Tibial nerve (tissue), 4 donors: ENCODE data around the gene RNF121.

ENCODE experiments used
- EP300 ChIP-seq, 2 donors: sonication (generic); formaldehyde crosslinking; IDR thresholded peaks; one replicate each; pipeline ENCODE4 v1.6.1; 2017; ENCODE audit warnings: antibody characterized with exemption in 2 of 2, mild to moderate bottlenecking in 1 of 2
- POLR2A ChIP-seq, 2 donors: fragments of 450-650 bp; IDR thresholded peaks; one replicate each; pipeline ENCODE4 v1.6.1; 2017; ENCODE audit warnings: antibody characterized with exemption in 2 of 2, mild to moderate bottlenecking in 2 of 2, moderate library complexity in 2 of 2
- TF ChIP-seq, protein P1 (sequence below), 5 experiments: fragments of 200-600 bp in 3 of 5; fragments of 450-650 bp in 2 of 5; sonication (generic) in 3 of 5; IDR thresholded peaks; one replicate each; pipeline ENCODE4 v1.5.1; 2016 to 2019; ENCODE audit warnings: antibody characterized with exemption in 5 of 5, mild to moderate bottlenecking in 3 of 5, moderate library complexity in 2 of 5

DNA sequence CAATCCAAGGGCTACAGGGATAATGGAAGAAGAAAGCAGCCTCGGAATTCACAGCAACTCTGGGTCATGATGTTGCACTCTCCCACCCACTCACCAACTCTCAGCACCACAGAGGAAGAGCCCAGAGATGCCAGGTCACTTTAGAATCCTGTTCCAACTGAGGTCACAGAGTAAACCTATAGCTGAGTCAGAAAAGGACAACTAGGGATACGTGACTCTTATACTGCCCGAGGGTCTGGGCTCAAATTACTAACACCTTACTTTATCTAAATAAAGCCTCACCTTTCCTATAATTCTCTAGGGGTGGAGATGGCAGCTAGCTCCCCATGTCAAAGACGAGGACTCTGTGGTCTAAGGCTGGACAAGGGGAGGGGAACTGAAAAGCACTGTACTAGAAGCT lies 94.5 kb downstream of the RNF121 start:
- TF ChIP-seq, protein P1, sequence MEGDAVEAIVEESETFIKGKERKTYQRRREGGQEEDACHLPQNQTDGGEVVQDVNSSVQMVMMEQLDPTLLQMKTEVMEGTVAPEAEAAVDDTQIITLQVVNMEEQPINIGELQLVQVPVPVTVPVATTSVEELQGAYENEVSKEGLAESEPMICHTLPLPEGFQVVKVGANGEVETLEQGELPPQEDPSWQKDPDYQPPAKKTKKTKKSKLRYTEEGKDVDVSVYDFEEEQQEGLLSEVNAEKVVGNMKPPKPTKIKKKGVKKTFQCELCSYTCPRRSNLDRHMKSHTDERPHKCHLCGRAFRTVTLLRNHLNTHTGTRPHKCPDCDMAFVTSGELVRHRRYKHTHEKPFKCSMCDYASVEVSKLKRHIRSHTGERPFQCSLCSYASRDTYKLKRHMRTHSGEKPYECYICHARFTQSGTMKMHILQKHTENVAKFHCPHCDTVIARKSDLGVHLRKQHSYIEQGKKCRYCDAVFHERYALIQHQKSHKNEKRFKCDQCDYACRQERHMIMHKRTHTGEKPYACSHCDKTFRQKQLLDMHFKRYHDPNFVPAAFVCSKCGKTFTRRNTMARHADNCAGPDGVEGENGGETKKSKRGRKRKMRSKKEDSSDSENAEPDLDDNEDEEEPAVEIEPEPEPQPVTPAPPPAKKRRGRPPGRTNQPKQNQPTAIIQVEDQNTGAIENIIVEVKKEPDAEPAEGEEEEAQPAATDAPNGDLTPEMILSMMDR (IDR thresholded peaks at IDR 0.05): no peak
- no peak for TF ChIP-seq POLR2A (IDR thresholded peaks at IDR 0.05)
- TF ChIP-seq EP300 (IDR thresholded peaks at IDR 0.05): no peak
